K562 treated with DMSO at 1 percent for 24 hours (cell line): Measurements from ENCODE around the gene RBCK1. TPM values are rescaled to one million over a fixed set of nuclear protein-coding genes. Genes with fewer than 3 reads are reported as not detected.

ENCODE experiments used
- total RNA-seq: library from RNA; unstranded; fragments of 300-600 nt; gene quantifications from 2 replicates; pipeline ENCODE4 v1.2.3, GENCODE V29; 2022; ENCODE audit warnings: low read depth; ENCODE audit not compliant: insufficient read depth

RBCK1 gene
- 133 and 157 TPM in 2 replicates for total RNA-seq

DNA sequence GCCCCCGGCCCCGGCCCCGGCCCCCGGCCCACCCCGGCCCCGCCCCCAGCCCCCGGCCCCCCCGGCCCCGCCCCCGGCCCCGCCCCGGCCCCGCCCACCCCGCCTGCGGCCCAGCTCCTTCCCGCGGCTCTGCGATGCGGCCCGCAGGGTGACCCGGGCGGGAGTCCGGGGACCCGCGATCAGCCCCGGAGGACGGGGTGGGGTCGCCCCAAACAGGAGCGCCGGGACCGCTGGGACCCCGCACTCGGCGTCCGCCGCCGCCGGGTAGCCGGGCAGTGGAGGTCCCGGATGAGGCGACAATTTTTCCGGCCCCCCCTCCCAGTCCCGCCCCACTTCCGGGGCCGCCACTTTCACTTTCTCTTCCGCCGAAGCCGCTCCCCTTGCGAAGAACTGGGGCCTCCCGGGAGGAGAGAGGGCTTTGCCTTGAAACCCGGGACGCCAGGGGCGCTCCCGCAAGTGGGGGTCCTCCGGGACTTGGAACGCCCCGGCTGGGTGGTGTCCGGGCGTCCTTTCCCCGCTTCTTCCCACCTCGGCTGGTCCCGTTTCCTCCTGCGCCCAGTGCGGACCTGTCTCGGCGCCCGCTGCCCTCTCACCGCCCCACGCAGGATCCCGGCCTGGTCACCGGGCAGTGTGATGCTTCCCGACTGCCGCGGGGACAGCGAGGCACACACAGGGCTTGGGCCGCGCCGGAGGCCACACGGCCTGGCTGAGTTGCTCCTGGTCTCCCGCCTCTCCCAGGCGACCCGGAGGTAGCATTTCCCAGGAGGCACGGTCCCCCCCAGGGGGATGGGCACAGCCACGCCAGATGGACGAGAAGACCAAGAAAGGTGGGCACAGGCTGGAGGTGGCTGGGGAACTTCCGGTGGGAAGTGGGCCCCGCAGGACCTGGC is at the start of gene RBCK1:
TSS of gene RBCK1 (plus strand) at position 347 of the 890 bp plus-strand sequence. CDS start at position 806, 459 bp downstream.

DNA sequence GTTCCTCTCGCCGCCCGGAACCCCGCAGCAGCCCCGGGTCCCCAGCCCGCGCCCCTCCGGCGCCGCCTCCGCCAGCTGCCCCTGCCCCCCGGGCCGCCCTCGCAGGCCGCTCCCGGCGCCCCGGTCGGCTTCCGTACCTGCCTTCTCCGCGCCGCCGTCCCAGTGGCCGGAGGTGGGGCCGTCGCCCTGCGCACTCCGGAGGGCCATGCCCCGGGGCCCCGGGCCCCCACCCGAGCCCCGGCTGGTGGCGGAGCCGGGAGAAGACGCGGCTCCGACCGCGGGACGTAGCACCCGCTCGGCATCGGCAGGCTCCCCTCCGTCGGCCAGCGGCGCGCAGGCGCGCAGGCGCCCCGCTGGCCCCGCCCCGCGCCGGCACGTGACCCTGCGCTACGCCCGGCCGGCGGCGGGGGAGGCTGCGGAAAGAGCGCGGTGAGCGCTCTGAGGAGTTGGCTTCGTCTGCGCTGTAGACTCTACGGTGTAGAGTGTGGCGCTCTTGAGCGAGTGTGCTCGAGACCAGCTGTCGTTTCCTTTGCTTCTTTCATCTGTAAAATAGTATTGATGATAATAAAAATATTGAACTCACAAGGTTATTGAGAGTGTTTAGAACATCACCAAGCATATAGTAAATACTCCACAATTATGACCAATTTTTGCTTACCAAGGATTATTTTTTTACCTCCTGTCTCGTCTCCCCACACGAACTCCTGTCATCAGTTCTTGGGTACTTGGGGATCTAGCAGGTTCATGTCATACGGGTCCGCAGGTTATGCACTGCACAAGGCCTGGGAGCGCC is 54.3 kb downstream of the RBCK1 start, which contains the start of gene TBC1D20:
TSS of gene TBC1D20 (minus strand) at position 335 of the 793 bp plus-strand sequence. CDS start at position 207, 128 bp downstream.

Other genes starting within 250 kb of the RBCK1 start
- gene DEFB128, start 218.6 kb upstream of the RBCK1 start, total RNA-seq: not detected in 2 replicates
- gene DEFB129, start 181.0 kb upstream of the RBCK1 start, total RNA-seq: not detected in 2 replicates
- gene DEFB132, start 150.6 kb upstream of the RBCK1 start, total RNA-seq: not detected in 2 replicates
- gene C20orf96, start 117.5 kb upstream of the RBCK1 start, total RNA-seq: 3.5 and 4.7 TPM in 2 replicates
- 29.1 and 33.2 TPM in 2 replicates for gene ZCCHC3, start 110.7 kb upstream of the RBCK1 start, total RNA-seq
- gene SOX12, start 82.7 kb upstream of the RBCK1 start, total RNA-seq: 23.9 and 25.0 TPM in 2 replicates
- gene NRSN2, start 61.2 kb upstream of the RBCK1 start, total RNA-seq: 33.3 and 36.0 TPM in 2 replicates
- 306 and 374 TPM in 2 replicates for gene TRIB3, start 27.5 kb upstream of the RBCK1 start, total RNA-seq
- gene TBC1D20, start 54.2 kb downstream of the RBCK1 start, total RNA-seq: 22.1 and 27.5 TPM in 2 replicates
- gene CSNK2A1, start 135.5 kb downstream of the RBCK1 start, total RNA-seq: 51.2 and 55.2 TPM in 2 replicates
- gene TCF15, start 202.0 kb downstream of the RBCK1 start, total RNA-seq: 7.1 and 8.0 TPM in 2 replicates
- 17.6 and 18.1 TPM in 2 replicates for gene SRXN1, start 244.9 kb downstream of the RBCK1 start, total RNA-seq